Amygdala (tissue), 56 donors: ENCODE data around the gene PAGR1.
A peak's percentile ranks its signal among the peaks of the same experiment; 100 is the strongest.
"Not testable (repeated sequence)": the region's sequence is repeated elsewhere in the genome, so short reads cannot be mapped to it uniquely, and the experiment has no call there.

ENCODE experiments used
- DNase-seq, 56 donors: peaks; one replicate each; lab custom pipeline; 2025; lab: John Stamatoyannopoulos, UW

Gene PAGR1

GRCh38 chr16:29815793-29816693 lies at the start of gene PAGR1:
Gene PAGR1 (plus strand): TSS chr16:29816152. CDS start chr16:29816526, 374 bp downstream.
- DNase-seq, result peak; percentile 76 to 99 (median 97)

GRCh38 chr16:29766571-29766970 lies 49.4 kb upstream of the PAGR1 start:
- DNase-seq, result no peak

- no peak for DNase-seq
Observed at GRCh38 chr16:29767062-29767461, 48.9 kb upstream of the PAGR1 start.

DNA sequence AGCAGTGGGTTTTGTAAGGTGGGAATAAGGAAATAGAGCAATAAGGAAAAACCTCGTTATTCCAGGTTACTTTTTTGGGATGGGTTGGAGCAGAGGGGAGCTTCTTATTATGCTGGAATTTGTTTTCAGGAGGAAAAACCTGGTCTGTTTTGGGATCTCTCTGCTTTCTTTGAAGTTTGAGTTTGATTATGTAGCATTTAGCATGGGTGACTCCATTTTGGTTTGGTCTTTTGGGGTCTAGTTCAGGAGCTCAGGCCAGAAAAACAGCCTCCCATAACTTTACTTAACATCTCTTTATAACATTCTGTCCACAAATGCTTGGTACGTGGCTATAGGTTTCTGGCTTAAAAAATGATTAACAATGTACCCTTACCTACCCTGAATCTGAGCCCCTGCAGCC lies 46.4 kb upstream of the PAGR1 start:
- DNase-seq, result no peak

- no peak for DNase-seq
Observed at GRCh38 chr16:29770250-29770929, 45.6 kb upstream of the PAGR1 start.

DNA sequence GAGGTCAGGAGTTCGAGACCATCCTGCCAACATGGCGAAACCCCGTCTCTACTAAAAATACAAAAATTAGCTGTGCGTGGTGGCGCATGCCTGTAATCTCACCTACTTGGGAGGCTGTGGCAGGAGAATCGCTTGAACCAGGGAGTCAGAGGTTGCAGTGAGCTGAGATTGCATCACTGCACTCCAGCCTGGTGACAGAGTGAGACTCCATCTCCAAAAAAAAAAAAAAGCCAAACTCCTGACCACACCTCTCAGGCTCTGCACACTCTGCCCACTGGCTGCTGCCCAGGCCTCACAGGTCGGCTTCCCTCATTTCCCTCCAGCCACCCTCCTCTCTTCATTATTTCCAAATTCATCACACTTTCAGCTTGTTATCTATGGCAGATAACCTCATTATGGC lies 43.6 kb upstream of the PAGR1 start:
- not testable (repeated sequence) for DNase-seq

DNA sequence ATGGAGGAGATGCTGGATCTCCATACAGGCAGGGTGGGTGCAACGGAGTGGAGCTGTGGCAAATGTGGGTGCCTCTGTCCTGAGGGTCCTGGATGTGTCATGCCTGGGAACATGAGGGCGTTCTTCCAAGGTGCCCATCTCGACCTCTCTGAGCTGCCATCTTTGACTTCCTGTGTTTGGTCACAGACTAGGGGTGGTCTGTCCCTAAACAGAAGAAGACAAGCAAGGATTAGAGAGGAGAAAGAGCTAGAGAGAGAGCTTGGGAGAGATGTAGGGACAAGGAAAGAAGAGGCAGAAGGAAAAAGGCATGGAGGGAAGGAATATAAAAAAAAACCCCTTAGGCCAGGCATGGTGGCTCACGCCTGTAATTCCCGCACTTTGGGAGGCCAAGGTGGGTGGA lies 41.2 kb upstream of the PAGR1 start:
- no peak for DNase-seq

DNA sequence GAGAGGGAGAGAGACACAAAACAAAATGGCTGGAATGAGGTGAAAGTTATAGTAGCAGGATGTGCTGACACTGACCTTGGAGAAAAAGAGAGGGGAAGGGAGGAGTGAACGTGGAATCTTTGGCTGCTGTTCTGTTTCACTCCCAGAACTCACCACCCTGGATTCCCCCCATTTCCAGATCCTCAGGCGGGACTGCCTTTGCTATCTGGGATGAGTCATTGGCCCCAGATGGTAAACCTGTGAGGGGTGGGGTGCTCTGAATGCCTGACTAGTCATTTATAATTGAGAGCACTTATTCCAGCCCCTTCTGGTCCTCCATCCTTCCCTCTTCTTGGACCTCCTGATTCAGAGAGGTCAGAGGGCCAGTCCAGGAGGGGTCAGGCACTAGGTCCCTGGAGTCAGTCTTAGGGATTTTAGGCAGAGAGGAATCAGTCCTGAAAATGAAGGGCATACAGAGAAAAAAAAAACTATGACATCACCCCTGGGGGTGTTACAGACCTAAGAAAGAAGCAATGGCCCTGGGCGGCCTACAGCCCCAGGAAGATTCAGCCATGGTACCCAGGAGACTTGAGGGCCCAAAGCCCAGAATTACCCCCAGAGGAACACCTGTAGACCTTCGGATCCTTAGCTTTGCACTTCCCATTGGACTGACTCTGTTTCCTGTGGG lies 40.1 kb upstream of the PAGR1 start:
- DNase-seq, result no peak

DNA sequence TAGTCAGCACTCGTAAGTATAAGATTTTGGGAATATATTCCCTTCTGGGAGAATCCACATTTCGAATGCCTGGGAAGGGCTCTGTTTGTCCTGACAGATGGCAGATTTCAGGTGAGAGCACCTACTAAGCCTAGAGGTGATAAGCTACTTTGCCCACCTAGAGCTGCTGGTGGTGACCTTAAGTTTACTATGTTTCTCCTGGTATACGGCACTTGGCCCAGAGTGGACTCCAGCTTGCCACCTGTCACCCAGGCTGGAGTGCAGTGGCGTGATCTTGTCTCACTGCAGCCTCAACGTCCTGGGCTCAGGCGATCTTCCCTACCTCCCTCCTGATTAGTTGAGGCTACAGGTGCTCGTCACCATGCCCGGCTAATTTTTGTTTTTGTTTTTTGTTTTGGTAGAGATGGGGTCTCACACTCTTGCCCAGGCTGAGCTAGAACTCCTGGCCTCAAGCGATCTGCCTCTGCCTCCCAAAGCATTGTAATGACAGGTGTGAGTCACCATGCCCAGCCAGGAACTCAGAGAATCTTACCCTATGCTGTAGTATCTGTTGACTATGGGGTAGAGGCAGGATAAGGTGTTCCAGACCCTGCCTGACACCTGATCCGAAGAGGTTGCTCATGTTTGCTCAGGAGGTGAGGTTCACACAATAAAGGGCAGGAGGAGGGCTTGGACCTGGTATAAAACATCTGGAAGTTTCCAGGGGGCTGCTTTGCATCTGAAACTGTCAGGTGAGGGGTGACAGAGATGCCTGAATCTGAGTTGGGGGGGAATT lies 38.2 kb upstream of the PAGR1 start, which contains the start of gene ZG16:
TSS of gene ZG16 (plus strand) at position 681 of the 775 bp plus-strand sequence. CDS start 1,011 bp downstream, outside the sequence.
- DNase-seq, result no peak

GRCh38 chr16:29779474-29779873 lies 36.5 kb upstream of the PAGR1 start:
- no peak for DNase-seq

DNA sequence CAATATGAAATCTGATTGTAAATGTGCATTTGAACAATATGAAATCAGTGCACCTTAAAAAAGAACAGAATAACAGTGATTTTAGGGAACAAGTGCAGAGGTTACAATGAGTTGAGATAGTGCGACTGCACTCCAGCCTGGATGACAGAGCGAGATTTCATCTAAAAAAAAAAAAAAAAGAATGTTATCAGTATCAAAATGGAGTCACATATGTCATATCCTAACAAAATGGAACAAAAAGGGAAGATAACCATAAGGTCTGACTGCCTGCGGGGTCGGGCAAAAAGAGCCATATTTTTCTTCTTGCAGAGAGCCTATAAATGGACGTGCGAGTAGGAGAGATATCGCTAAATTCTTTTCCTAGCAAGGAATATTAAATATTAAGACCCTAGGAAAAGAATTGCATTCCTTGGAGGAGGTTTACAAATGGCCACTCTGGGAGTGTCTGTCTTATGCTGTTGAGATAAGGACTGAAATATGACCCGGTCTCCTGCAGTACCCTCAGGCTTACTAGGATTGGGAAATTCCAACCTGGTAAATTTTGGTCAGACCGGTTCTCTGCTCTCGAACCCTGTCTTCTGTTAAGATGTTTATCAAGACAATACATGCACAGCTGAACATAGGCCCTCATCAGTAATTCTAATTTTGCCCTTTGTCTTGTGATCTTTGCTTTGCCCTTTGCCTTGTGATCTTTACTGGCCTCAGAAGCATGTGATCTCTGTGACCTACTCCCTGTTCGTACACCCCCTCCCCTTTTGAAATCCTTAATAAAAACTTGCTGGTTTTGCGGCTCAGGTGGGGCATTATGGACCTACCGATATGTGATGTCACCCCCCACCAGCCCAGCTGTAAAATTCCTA lies 32.6 kb upstream of the PAGR1 start:
- DNase-seq, result not testable (repeated sequence)

- DNase-seq, result no peak
Observed at GRCh38 chr16:29784157-29784556, 31.8 kb upstream of the PAGR1 start.

DNA sequence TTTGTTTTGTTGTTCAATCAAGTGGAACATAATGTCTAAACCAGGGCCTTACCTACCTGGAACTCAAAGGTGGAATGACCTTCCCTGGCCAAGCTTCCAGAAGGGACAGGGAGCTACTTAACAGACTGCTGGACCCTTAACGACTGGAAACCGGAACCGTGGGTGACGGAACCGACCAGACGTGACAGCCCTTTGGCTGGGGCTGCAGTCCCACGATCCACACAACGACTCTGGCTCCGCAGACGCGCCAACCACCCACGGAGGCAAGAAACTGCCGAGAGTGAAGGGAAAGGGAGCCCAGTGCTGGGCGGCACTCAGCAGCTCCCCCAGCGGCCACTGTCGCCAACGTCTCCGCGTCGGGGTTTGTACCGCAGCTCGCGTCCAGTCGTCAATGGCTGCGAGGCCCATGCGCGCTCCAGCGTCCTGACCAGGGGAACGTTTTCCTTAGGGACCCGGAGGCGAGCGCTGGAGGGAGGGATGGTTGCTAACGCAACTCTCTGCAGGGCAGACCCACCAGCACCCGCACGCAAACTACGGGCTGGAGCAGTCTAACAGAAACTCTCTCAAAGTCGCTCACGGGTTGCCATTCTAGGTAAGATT lies 31.0 kb upstream of the PAGR1 start:
- DNase-seq, result peak in 42 of 56 donors; percentile 1 to 69 (median 33)

DNA sequence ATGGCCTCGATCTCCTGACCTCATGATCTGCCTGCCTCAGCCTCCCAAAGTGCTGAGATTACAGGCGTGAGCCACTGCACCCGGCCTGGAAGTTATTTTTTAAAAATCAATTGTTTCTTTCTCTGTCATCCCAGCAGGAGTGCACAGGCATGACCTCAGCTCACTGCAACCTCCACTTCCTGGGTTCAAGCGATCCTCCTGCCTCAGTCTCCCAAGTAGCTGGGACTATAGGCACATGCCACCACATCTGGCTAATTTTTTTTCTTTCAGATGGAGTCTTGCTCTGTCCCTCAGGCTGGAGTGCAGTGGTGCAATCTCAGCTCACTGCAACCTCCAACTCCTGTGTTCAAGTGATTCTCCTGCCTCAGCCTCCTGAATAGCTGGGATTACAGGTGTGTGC lies 28.8 kb upstream of the PAGR1 start:
- not testable (repeated sequence) for DNase-seq

GRCh38 chr16:29789775-29790182 lies 26.2 kb upstream of the PAGR1 start:
- DNase-seq, result no peak

- DNase-seq, result peak; percentile 91 to 100 (median 98)
Observed at GRCh38 chr16:29790183-29790948, 25.6 kb upstream of the PAGR1 start, which contains the start of gene KIF22. Gene KIF22 (plus strand): TSS chr16:29790751. CDS start chr16:29790760, 9 bp downstream.

DNA sequence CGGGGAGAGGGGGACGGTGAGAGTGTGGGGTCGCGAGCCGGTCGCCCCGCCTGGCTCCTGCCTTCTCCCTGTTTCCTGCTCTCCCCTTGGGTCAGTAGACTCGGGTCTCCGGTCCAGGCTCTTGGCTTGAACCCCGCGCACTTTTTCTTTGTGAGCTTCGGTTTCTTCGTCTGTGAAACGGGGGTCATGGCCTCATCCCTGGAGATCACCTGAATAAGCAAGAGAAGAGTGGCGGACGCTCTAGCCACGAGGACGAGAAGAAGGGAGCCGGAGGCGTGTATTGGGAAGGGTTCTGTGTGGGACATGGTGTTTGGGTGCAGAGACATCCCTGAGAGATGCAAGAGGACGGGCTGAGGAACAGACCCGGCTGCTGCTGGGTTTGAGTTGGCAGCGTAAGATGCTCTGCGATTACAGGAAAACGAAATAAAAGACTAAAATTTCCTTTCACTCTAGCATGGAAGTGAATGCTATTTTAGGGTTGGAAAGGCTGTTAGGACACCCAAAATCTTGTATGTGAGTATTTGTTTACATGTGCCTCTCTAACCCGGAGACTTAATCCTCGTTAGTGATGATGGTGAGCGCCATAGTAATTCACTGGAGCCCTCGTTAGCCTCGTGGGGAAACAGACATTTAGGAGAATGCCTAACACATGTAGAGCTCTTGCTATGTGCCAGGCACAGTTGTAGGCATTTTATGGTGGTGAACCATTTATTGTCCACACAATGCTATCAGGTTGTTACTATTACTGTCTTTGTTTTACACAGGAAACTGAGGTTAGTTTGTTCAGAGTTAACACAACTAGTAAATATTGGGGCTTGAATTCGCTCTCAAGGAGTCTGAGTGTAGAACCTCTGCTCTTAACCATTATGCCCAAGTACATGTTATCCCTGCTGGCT lies 24.8 kb upstream of the PAGR1 start:
- DNase-seq, result no peak
